ENCODE measurements around the gene YIPF1.
"Not testable (repeated sequence)": the region's sequence is repeated elsewhere in the genome, so short reads cannot be mapped to it uniquely, and the experiment has no call there.

The YIPF1 gene

DNA sequence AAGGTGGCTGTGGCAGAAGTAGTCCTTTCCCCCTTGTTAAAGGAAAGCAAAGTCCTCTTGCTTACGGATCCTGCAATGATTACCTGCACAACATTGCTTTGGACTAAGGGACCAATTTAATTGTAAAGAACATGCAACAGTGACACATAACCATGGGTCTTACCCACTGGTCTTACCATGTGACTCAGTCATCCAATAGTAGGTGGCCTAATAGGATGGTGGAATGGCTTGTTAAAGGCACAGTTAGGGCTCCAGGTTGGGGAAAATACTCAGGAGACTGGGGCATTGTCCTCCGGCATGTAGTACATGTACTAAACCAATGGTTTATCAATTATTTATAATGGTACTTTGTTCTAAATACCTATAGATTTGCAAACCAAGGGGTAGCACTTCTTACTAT is 2.1 kb upstream of the YIPF1 start:
- TF ChIP-seq, protein P1, sequence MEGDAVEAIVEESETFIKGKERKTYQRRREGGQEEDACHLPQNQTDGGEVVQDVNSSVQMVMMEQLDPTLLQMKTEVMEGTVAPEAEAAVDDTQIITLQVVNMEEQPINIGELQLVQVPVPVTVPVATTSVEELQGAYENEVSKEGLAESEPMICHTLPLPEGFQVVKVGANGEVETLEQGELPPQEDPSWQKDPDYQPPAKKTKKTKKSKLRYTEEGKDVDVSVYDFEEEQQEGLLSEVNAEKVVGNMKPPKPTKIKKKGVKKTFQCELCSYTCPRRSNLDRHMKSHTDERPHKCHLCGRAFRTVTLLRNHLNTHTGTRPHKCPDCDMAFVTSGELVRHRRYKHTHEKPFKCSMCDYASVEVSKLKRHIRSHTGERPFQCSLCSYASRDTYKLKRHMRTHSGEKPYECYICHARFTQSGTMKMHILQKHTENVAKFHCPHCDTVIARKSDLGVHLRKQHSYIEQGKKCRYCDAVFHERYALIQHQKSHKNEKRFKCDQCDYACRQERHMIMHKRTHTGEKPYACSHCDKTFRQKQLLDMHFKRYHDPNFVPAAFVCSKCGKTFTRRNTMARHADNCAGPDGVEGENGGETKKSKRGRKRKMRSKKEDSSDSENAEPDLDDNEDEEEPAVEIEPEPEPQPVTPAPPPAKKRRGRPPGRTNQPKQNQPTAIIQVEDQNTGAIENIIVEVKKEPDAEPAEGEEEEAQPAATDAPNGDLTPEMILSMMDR (IDR thresholded peaks at IDR 0.05; ENCODE audit: low read depth, low read length) = no peak
- Histone ChIP-seq H3K4me1 (no peaks in the 10 kb centered on the region), H3K27me3 (no peaks in the 10 kb centered on the region), H3K36me3 (no peaks in the 10 kb centered on the region), H3K9me3 (no peaks in the 10 kb centered on the region), H3K4me3 (ENCODE audit: low read depth, low read length) (no peak overlapping the region)
- DNase-seq = no peak

DNA sequence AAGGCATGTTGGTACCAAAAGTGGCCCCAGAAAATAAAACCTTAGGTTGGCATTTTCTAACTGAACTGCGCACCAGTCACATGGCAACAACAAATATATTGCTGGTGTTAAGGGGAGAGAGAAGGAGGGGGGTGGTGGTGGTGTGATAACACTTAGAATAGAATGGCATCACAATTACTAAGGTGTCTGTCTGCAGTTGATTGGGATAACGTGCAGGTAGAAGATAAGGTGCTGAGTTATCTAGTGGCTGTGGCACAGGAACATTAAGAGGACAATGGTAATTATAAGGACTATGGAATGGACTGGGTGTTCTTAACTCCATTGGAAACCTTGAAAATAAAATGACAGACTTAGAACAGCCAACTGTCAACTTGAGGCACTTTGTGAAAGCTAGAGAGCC is 1.4 kb upstream of the YIPF1 start:
- no peaks in the 10 kb centered on the region for H3K27me3 ChIP-seq
- no peaks in the 10 kb centered on the region for H3K9me3 ChIP-seq
- TF ChIP-seq, protein P1 (IDR thresholded peaks at IDR 0.05; ENCODE audit: low read depth, low read length) = no peak
- no peaks in the 10 kb centered on the region for H3K4me1 ChIP-seq
- H3K4me3 ChIP-seq (ENCODE audit: low read depth, low read length) = no peak overlapping the region
- DNase-seq = no peak
- H3K36me3 ChIP-seq = no peaks in the 10 kb centered on the region

GRCh38 chr1:53890522-53890941 is 935 bp upstream of the YIPF1 start:
- Histone ChIP-seq H3K9me3 (no peaks in the 10 kb centered on the region), H3K36me3 (no peaks in the 10 kb centered on the region), H3K4me1 (no peaks in the 10 kb centered on the region), H3K27me3 (no peaks in the 10 kb centered on the region), H3K4me3 (ENCODE audit: low read depth, low read length) (no peak overlapping the region; the same call in 1 of the 2 replicates)
- TF ChIP-seq, protein P1 (IDR thresholded peaks at IDR 0.05; ENCODE audit: low read depth, low read length) = no peak
- DNase-seq = no peak

DNA sequence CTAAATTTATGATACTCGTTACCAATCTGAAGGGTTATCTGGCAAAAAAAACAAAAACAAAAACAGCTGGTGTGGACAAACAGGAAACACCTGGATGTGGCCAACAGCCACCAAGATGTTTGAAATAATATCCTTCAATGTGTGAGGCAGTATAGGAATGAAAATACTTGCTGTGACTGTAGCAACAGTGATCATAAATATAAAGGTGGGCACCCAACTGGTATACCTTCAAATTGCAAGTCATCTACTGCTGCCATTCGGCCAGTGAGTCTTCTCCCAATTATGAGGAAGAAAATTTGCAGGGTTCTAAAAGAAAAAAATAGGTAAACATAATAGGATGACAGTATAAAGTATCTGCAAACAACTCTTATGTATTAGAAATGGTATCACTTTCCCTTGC is 916 bp downstream of the YIPF1 start:
- no peak overlapping the region for H3K4me3 ChIP-seq (ENCODE audit: low read depth, low read length)
- DNase-seq = no peak
- no peaks in the 10 kb centered on the region for H3K4me1 ChIP-seq
- no peaks in the 10 kb centered on the region for H3K36me3 ChIP-seq
- H3K9me3 ChIP-seq = no peaks in the 10 kb centered on the region
- no peaks in the 10 kb centered on the region for H3K27me3 ChIP-seq
- TF ChIP-seq, protein P1 (IDR thresholded peaks at IDR 0.05; ENCODE audit: low read depth, low read length) = no peak

GRCh38 chr1:53883600-53883999 is 6.0 kb downstream of the YIPF1 start:
- not testable (repeated sequence) for H3K4me3 ChIP-seq (ENCODE audit: low read depth, low read length); DNase-seq; H3K36me3 ChIP-seq; H3K4me1 ChIP-seq; H3K9me3 ChIP-seq; H3K27me3 ChIP-seq

GRCh38 chr1:53881853-53882252 is 7.7 kb downstream of the YIPF1 start:
- not testable (repeated sequence) for H3K36me3 ChIP-seq, H3K27me3 ChIP-seq

DNA sequence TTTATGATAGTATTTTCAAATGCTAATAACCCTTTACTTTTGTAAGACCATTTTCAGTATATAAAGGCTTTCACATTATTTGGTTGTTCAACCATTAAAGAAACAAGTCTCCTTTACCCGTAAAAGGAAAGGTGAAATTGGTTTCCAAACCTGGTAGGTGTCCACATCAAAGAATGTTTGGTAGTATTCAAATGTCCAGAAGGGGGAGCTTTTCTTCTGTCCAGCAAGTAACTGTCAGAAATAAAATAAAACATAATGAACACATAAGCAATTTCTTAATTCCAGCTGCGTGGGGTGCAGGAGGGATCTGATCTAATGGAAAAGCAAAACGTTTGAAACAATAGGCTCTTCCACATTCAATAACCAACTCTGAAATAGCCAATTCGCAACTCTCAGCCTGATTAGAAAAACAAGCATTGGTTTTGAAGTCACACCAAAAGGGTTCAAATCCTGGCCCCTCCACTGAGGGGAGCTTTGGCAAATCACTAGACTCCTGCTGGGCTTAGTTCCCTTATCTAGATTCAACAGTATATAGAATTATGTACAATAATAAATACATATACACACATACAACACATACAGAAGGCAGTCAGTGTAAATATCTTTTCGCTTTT is 11.0 kb downstream of the YIPF1 start:
- no peaks in the 10 kb centered on the region for H3K27me3 ChIP-seq
- DNase-seq = no peak
- no peaks in the 10 kb centered on the region for H3K4me1 ChIP-seq
- H3K36me3 ChIP-seq = no peaks in the 10 kb centered on the region
- no peaks in the 10 kb centered on the region for H3K9me3 ChIP-seq
- H3K4me3 ChIP-seq (ENCODE audit: low read depth, low read length) = no peak overlapping the region
- TF ChIP-seq, protein P1 (IDR thresholded peaks at IDR 0.05; ENCODE audit: low read depth, low read length) = peak; percentile 51

More at GRCh38 chr1:53881853-53882252, 7.7 kb downstream of the YIPF1 start:
- not testable (repeated sequence) for H3K4me1 ChIP-seq; DNase-seq; H3K4me3 ChIP-seq (ENCODE audit: low read depth, low read length); H3K9me3 ChIP-seq

DNA sequence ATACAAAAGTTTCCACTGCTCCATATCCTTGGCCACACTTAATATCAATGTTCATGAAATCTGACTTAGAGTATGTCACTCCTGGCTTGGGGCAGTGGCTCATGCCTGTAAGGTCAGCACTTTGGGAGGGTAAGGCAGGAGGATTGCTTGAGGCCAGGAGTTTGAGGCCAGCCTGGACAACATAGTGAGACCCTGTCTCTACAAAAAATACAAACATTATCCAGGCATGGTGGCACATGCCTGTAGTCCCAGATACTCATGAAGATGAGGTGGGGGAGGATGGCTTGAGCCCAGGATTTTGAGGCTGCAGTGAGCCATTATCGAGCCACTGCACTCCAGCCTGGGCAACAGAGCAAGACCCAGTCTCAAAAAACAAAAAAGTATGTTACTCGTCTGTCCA is 14.4 kb downstream of the YIPF1 start:
- not testable (repeated sequence) for H3K36me3 ChIP-seq; DNase-seq; H3K4me1 ChIP-seq; H3K9me3 ChIP-seq; H3K4me3 ChIP-seq (ENCODE audit: low read depth, low read length); H3K27me3 ChIP-seq

Data from BE2C (cell line).